Spinal cord (tissue), 10 donors: ENCODE data around the gene ELOVL4. TPM values are rescaled to one million over a fixed set of nuclear protein-coding genes. Genes with fewer than 3 reads are reported as not detected.

Experiments
- DNase-seq, 6 donors: peaks; one replicate each; pipeline versions ENCODE4 v3.0.0 to v3.0.0-alpha.2; 2013 to 2015; ENCODE audit warnings: low spot score in 6 of 6, low read depth in 4 of 6
- H3K27ac ChIP-seq: one replicate; pipeline ENCODE4 v1.5.1; 2013; ENCODE audit warnings: low read depth, low read length, control low read depth
- H3K27me3 ChIP-seq: one replicate; pipeline ENCODE4 v1.6.1; 2013; ENCODE audit warnings: low read length; ENCODE audit not compliant: control insufficient read depth, insufficient read depth
- H3K36me3 ChIP-seq: one replicate; pipeline ENCODE4 v1.6.1; 2013; ENCODE audit warnings: low read length; ENCODE audit not compliant: control insufficient read depth, insufficient read depth
- H3K4me1 ChIP-seq: one replicate; pipeline ENCODE4 v1.6.1; 2013; ENCODE audit warnings: low read length; ENCODE audit not compliant: control insufficient read depth, insufficient read depth
- H3K4me3 ChIP-seq: one replicate; pipeline ENCODE4 v1.5.1; 2013; ENCODE audit warnings: low read depth, low read length, control low read depth
- H3K9me3 ChIP-seq: one replicate; pipeline ENCODE4 v1.6.1; 2013; ENCODE audit warnings: low read length; ENCODE audit not compliant: control insufficient read depth, insufficient read depth
- WGBS: methylation state at CpG from one replicate; pipeline ENCODE4 v1.1.5; 2013; ENCODE audit warnings: missing lambda C conversion rate; ENCODE audit not compliant: insufficient coverage; 5-methylcytosine and 5-hydroxymethylcytosine counted together
- polyA plus RNA-seq, 2 donors: library from polyadenylated mRNA; unstranded; fragments of 120-200 nt; gene quantifications; one replicate each; pipeline ENCODE4 v1.2.1, GENCODE V29; 2013; ENCODE audit not compliant: insufficient read length in 2 of 2
- total RNA-seq, 2 donors: library from RNA; depleted of rRNA in 1 of 2; stranded (reverse); fragments of 120-200 nt in 1 of 2; fragments of >200 nt in 1 of 2; gene quantifications; one replicate each; pipeline versions ENCODE4 v1.2.3 to v1.2.4, GENCODE V29; 2013 to 2014
- donor health status: healthy.

ELOVL4 gene
- total and polyA plus RNA-seq, 4 donors = 11.0 to 78.2 (median 63.4) TPM

DNA sequence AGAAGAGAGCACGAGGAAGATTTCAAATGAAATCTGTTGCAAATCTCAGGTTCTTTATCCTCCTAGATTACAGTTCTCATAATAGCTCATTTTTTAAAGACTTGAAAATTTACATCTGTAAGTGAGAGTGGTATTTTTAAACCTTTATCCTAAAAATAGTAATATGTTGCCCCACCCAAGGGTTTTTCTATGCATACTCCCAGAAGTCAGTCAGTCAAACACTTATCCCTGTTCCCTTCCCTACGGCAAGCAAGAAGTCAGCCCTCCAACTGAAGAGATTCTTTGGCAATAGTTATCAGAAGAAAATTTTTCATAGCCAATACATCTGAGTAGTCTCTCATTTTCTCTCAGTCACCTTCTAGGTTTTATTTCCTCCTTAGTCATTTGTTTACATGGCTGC is 24.1 kb downstream of the ELOVL4 start:
- no peaks in the 10 kb centered on the region for H3K27me3 ChIP-seq
- WGBS = 86% methylated on average over 1 of the region's 2 CpGs
- no peak overlapping the region for H3K4me3 ChIP-seq
- H3K4me1 ChIP-seq = no peaks in the 10 kb centered on the region
- H3K36me3 ChIP-seq = peaks cover 8% of the 10 kb centered on the region
- DNase-seq = no peak
- no peak overlapping the region for H3K27ac ChIP-seq
- H3K9me3 ChIP-seq = no peaks in the 10 kb centered on the region

DNA sequence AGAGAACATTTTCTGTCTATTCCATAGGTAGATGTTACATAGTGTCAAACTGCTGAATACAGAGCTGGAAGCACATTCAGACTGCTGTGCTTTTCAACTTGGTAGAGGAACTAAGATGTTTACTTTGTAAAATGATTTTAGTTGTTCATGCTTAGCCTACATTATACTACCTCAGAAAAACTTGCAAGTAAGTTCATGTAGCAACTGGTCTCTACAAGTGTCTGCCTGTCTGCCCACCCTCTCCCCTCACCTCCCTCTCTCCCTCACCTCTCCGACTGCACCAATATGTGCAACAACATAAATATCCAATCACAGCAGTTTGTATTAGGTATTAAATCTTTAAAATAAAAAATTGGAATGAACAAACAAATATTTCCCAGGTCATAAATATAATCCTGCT is 25.3 kb downstream of the ELOVL4 start:
- no peak overlapping the region for H3K27ac ChIP-seq
- no peaks in the 10 kb centered on the region for H3K9me3 ChIP-seq
- whole genome bisulfite sequencing = no CpG with 5 or more reads among the region's 1 CpG
- no peak for DNase-seq
- H3K4me1 ChIP-seq = no peaks in the 10 kb centered on the region
- H3K36me3 ChIP-seq = peaks cover 8% of the 10 kb centered on the region
- H3K4me3 ChIP-seq = no peak overlapping the region
- no peaks in the 10 kb centered on the region for H3K27me3 ChIP-seq

DNA sequence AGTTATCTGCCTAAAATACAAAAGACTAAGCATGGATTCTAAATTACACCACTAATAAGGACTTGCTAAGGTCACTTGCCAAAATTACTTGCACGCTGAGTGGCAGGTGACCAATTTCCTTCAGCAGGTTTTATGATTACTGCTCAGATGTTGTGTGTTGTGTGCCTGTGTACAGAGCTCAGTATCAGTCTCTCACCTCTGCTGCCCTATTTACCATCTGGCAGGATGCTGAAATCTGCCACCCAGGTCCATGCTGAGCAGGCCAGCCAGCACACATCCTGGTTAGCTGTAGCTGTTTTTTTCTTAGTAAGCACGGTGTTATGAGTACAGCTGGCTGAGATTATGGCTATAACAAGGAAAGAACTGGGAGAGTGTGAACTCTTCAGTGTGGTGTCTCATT is 34.0 kb downstream of the ELOVL4 start:
- H3K4me3 ChIP-seq = no peak overlapping the region
- no peak overlapping the region for H3K27ac ChIP-seq
- no peaks in the 10 kb centered on the region for H3K9me3 ChIP-seq
- no peaks in the 10 kb centered on the region for H3K4me1 ChIP-seq
- no peaks in the 10 kb centered on the region for H3K36me3 ChIP-seq
- no peaks in the 10 kb centered on the region for H3K27me3 ChIP-seq
- 40% methylated on average over 1 of the region's 2 CpGs for WGBS
- DNase-seq = peak in 1 of 6 donors; percentile 16

DNA sequence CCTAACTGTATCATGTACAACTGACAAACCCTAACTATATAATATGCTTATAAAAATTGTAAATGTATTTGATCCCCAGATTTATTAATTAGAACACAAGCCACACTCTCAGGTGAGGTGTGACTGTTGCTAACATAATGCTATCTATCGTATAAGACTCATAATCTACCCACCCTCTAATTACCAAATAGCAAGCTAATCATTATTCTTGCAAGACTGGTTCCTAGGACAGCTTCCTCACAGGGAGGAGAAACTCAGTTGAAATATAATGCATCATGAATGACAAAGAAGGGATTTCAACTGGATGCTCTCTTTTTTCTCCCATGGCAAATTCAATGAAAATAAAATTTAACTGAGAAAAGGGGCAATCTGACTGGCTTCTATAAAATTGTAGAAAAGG is 35.4 kb downstream of the ELOVL4 start:
- no peak overlapping the region for H3K27ac ChIP-seq
- H3K4me3 ChIP-seq = no peak overlapping the region
- no CpG with 5 or more reads among the region's 1 CpG for WGBS
- no peaks in the 10 kb centered on the region for H3K36me3 ChIP-seq
- H3K9me3 ChIP-seq = no peaks in the 10 kb centered on the region
- H3K27me3 ChIP-seq = no peaks in the 10 kb centered on the region
- no peak for DNase-seq
- H3K4me1 ChIP-seq = no peaks in the 10 kb centered on the region

DNA sequence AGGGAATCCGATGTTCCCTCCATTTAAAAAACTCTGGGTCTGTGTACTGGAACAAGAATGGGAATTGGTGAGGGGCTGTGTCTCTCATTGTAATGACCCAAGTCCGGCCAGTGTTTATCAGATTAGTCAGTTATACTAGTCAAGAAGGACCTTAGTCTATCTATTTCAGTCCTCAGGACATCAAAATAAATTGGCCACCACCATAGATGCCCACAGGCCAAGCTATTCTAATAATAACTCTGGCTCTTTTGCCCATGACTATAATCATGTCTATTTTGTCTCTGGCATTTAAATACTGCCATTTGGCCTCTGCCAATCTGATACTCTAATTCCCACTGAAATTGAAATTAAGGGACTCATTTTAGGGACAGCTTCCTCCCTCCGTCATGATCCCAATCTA is 37.8 kb downstream of the ELOVL4 start:
- no peak for DNase-seq

DNA sequence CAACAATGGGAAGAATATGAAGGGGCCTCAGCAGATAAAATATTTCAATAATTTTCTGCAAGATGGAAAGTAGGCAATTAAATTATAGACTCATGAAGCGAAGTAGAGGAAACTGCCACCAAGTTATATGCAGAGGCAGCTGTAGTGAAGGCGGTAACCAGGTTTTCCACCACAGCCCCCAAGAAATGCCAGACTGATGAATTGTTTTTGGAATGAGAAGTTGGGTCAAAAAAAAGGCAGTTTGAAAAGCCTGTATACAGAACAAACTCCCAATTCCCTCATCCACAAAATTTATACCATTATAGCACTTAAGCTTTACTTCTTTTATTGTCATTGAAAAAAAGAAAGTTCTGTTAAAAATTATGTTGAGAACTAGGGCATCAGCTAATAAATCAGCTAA is 45.3 kb downstream of the ELOVL4 start:
- H3K27me3 ChIP-seq = no peaks in the 10 kb centered on the region
- no CpG with 5 or more reads among the region's 2 CpGs for WGBS
- H3K27ac ChIP-seq = no peak overlapping the region
- peak in 5 of 6 donors; percentile 12 to 63 (median 20) for DNase-seq
- no peak overlapping the region for H3K4me3 ChIP-seq
- H3K36me3 ChIP-seq = no peaks in the 10 kb centered on the region
- H3K4me1 ChIP-seq = no peaks in the 10 kb centered on the region
- no peaks in the 10 kb centered on the region for H3K9me3 ChIP-seq

More for the DNA sequence above, 37.8 kb downstream of the ELOVL4 start:
- Histone ChIP-seq H3K4me3 (no peak overlapping the region), H3K9me3 (no peaks in the 10 kb centered on the region), H3K27ac (no peak overlapping the region), H3K4me1 (no peaks in the 10 kb centered on the region), H3K27me3 (no peaks in the 10 kb centered on the region), H3K36me3 (no peaks in the 10 kb centered on the region)
- no CpG with 5 or more reads among the region's 3 CpGs for WGBS

DNA sequence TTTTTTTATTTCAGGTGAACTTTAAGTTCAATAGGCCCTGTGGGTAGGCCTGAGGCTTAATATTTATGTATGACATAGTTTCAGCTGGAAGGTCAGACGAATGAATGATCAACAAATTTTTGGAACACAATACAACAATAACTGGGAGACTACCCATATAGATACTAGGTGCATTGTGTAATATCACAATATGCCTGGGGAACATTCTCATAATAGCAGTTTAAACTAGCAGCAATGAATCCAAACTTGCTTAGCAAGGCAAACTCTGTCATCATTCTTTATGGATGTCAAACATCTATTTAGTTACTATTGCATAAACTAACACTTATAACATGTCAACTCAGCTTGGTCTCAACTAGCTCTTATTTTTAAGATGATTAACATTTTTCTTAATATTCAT is 49.3 kb downstream of the ELOVL4 start:
- Histone ChIP-seq H3K27ac (no peak overlapping the region), H3K27me3 (no peaks in the 10 kb centered on the region)
- DNase-seq = no peak

DNA sequence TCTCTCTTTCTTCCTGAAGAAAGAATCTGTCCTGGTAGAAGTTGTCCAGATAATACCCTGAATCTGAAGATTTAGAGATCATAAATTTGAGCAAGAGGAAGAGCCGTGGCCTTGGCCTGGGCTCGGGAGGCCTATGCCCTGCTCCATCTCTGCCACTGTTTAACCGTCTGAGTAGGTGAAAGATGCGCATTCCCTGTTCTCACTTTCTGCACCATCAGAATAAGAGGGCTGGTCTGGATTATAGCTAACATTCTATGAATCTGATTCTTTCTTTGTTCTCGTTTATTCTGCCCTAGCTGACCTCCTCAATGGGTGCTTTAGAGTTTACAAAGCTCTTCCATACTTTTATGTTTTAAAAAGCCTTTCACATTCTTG is 51.3 kb downstream of the ELOVL4 start:
- no CpG with 5 or more reads among the region's 5 CpGs for WGBS

More for the DNA sequence above, 49.3 kb downstream of the ELOVL4 start:
- no CpG with 5 or more reads among the region's 1 CpG for WGBS
- Histone ChIP-seq H3K4me1 (no peaks in the 10 kb centered on the region), H3K36me3 (no peaks in the 10 kb centered on the region), H3K9me3 (no peaks in the 10 kb centered on the region), H3K4me3 (no peak overlapping the region)

DNA sequence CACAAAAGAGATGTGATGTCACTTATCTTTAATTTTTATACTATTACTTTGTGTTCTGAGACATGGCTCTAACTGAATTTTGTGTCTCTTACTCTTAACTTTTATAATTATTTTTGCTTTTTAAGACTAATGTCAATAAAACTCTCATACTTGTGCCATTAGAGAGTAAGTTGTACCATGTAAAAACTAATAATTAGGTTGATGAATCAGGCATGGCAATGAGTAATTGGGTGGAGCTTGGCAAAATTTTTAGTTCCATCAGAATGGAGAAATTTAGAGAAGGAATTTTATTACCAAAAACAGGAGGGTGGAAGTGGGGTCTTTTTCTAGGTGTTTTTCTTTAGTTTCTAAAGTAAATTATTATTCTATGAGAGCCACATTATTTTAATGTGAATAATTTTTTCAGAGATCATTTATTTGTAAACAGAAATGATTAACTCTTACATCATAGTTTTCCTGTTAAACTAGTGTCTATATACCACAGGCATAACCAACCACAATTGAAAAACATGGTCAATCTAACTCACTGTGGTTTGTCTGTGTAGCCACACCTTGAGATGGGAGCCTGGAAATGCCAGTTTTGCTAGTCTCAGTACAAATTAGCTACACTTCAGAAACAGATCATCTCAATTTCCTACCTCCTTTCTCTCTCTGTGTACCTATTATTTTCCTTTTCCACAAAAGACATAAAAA is 51.8 kb downstream of the ELOVL4 start:
- no peaks in the 10 kb centered on the region for H3K27me3 ChIP-seq
- H3K4me3 ChIP-seq = no peak overlapping the region
- no peaks in the 10 kb centered on the region for H3K9me3 ChIP-seq

More for the DNA sequence above, 51.3 kb downstream of the ELOVL4 start:
- no peak for DNase-seq
- H3K4me3 ChIP-seq = no peak overlapping the region
- no peak overlapping the region for H3K27ac ChIP-seq
- no peaks in the 10 kb centered on the region for H3K27me3 ChIP-seq
- H3K36me3 ChIP-seq = no peaks in the 10 kb centered on the region
- H3K4me1 ChIP-seq = no peaks in the 10 kb centered on the region
- H3K9me3 ChIP-seq = no peaks in the 10 kb centered on the region

DNA sequence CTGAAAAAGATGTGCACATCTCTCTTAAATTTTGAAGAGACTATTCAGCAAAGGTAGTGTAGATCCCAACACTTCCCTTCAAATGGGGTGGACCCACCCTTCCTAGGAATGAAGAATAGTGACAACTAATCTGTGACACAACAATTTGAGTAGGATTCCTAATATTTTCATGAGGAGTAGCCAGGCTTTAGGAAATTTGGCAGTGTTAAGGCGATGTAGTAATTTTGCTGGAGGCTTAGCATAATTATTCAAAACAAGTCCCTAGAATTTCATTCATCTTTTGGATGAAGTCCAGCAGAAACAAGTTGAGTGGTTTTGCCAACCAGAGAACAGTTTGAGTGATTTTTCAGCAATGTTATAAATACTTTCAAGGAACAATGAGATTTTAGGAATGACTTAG is 52.4 kb downstream of the ELOVL4 start:
- no CpG with 5 or more reads among the region's 1 CpG for WGBS
- Histone ChIP-seq H3K4me1 (no peaks in the 10 kb centered on the region), H3K36me3 (no peaks in the 10 kb centered on the region), H3K9me3 (no peaks in the 10 kb centered on the region), H3K27ac (no peak overlapping the region), H3K4me3 (no peak overlapping the region), H3K27me3 (no peaks in the 10 kb centered on the region)
- DNase-seq = peak in 2 of 6 donors; percentile 32 to 74

More for the DNA sequence above, 51.8 kb downstream of the ELOVL4 start:
- no peaks in the 10 kb centered on the region for H3K36me3 ChIP-seq
- no peak overlapping the region for H3K27ac ChIP-seq
- H3K4me1 ChIP-seq = no peaks in the 10 kb centered on the region
- DNase-seq = no peak
